GM10266 (cell line): ENCODE measurements around the gene IL32.
A peak's percentile ranks its signal among the peaks of the same experiment; 100 is the strongest.

Source experiments
- DNase-seq: peaks from one replicate; pipeline ENCODE4 v3.0.0; 2012; ENCODE audit errors: extremely low spot score
- CTCF ChIP-seq: IDR thresholded peaks from 2 replicates; pipeline ENCODE4 v1.5.1; 2012; ENCODE audit warnings: mild to moderate bottlenecking, low read depth; ENCODE audit not compliant: control insufficient read depth, insufficient read depth; ENCODE audit errors: missing control alignments

Gene IL32

GRCh38 chr16:3094289-3095027 lies 29.0 kb downstream of the IL32 start:
- TF ChIP-seq CTCF, result peak; percentile 70
- peak; percentile 80 for DNase-seq

GRCh38 chr16:3095869-3096268 lies 30.4 kb downstream of the IL32 start:
- peak; percentile 93 for DNase-seq

GRCh38 chr16:3096362-3096761 lies 30.9 kb downstream of the IL32 start:
- no peak for TF ChIP-seq CTCF
- DNase-seq, result no peak

More at GRCh38 chr16:3095869-3096268, 30.4 kb downstream of the IL32 start:
- TF ChIP-seq CTCF, result peak; percentile 43

GRCh38 chr16:3097266-3097665 lies 31.8 kb downstream of the IL32 start:
- DNase-seq, result no peak
- TF ChIP-seq CTCF, result no peak

- no peak for DNase-seq
- TF ChIP-seq CTCF, result no peak
Observed at GRCh38 chr16:3098459-3099394, 33.3 kb downstream of the IL32 start, which contains the start of gene ZSCAN10. TSS of gene ZSCAN10 (minus strand) at chr16:3099294. CDS start at chr16:3092937, 6,357 bp downstream.

GRCh38 chr16:3099395-3099731 lies 33.9 kb downstream of the IL32 start:
- DNase-seq, result no peak
- no peak for TF ChIP-seq CTCF
